PC-3 (cell line): Measurements from ENCODE around the gene SAP30L. TPM values are rescaled to one million over a fixed set of nuclear protein-coding genes. Genes with fewer than 3 reads are reported as not detected.

Experiments used
- ATAC-seq: fragments of 200-7000 bp; cut with Tn5 transposase; 2 replicates; pipeline ENCODE4 v1.9.1; 2020; ENCODE audit warnings: mild to moderate bottlenecking, moderate library complexity
- BruUV-seq: library from RNA; stranded (reverse); fragments of 400-500 nt; replicated peaks from 2 replicates; lab custom pipeline; 2021; lab: Mats Ljungman, UMichigan
- CTCF ChIA-PET: fragments of 300-600 bp; sonication (Branson Sonifier 250); formaldehyde crosslinking; loops from one replicate; lab custom pipeline; 2022; ENCODE audit warnings: antibody characterized with exemption; lab: Charles Lee
- POLR2A ChIA-PET: fragments of 300-600 bp; sonication (Branson Sonifier 250); formaldehyde crosslinking; loops from one replicate; lab custom pipeline; 2022; ENCODE audit warnings: antibody characterized with exemption; ENCODE audit not compliant: unreplicated experiment; lab: Charles Lee
- DNase-seq: peaks from one replicate; pipeline ENCODE4 v3.0.0-alpha.2; 2015
- H2AFZ ChIP-seq: fragments of 300-600 bp; sonication (generic); 2 replicates; pipeline ENCODE4 v1.6.0; 2016; ENCODE audit warnings: antibody characterized with exemption, low read length
- H3F3A ChIP-seq: fragments of 300-600 bp; sonication (generic); one replicate; pipeline ENCODE4 v1.6.0; 2017; ENCODE audit warnings: antibody characterized with exemption, low read length, control low read depth, mild to moderate bottlenecking; ENCODE audit not compliant: unreplicated experiment
- H3K27ac ChIP-seq: fragments of 300-600 bp; sonication (generic); 2 replicates; pipeline ENCODE4 v1.5.1; 2016; ENCODE audit warnings: mild to moderate bottlenecking, low read length
- H3K27me3 ChIP-seq: fragments of 300-600 bp; sonication (generic); 2 replicates; pipeline ENCODE4 v1.6.1; 2016; ENCODE audit warnings: low read length, mixed read lengths
- H3K36me3 ChIP-seq: fragments of 300-600 bp; sonication (generic); 2 replicates; pipeline ENCODE4 v1.6.1; 2016; ENCODE audit warnings: low read depth, mixed run types, low read length, mixed read lengths
- H3K4me1 ChIP-seq: fragments of 300-600 bp; sonication (generic); 2 replicates; pipeline ENCODE4 v1.5.1; 2016; ENCODE audit warnings: low read length; ENCODE audit not compliant: insufficient read depth
- H3K4me2 ChIP-seq: fragments of 300-600 bp; sonication (generic); 2 replicates; pipeline ENCODE4 v1.6.0; 2016; ENCODE audit warnings: low read length
- H3K4me3 ChIP-seq: fragments of 300-600 bp; sonication (generic); 2 replicates; pipeline ENCODE4 v1.5.1; 2016; ENCODE audit warnings: mild to moderate bottlenecking, low read length, mixed read lengths
- H3K79me2 ChIP-seq: fragments of 300-600 bp; sonication (generic); 2 replicates; pipeline ENCODE4 v1.6.1; 2017; ENCODE audit warnings: low read length, mixed read lengths
- H3K9ac ChIP-seq: fragments of 300-600 bp; sonication (generic); 2 replicates; pipeline ENCODE4 v1.6.0; 2016; ENCODE audit warnings: mild to moderate bottlenecking, low read length
- H3K9me2 ChIP-seq: fragments of 300-600 bp; sonication (generic); replicated peaks from 2 replicates; pipeline ENCODE4 v1.6.1; 2016; ENCODE audit warnings: mixed run types, low read length, mixed read lengths
- H3K9me3 ChIP-seq: fragments of 300-600 bp; sonication (generic); 2 replicates; pipeline ENCODE4 v1.6.1; 2016; ENCODE audit warnings: low read length, mixed read lengths
- H4K20me1 ChIP-seq: fragments of 300-600 bp; sonication (generic); 2 replicates; pipeline ENCODE4 v1.6.1; 2016; ENCODE audit warnings: low read length, mixed read lengths
- CTCF ChIP-seq: fragments of 300-600 bp; sonication (generic); conservative IDR thresholded peaks from 2 replicates; pipeline ENCODE4 v1.5.1; 2017; ENCODE audit warnings: antibody characterized with exemption, low read depth, mild to moderate bottlenecking, low read length
- EZH2 ChIP-seq: fragments of 300-600 bp; sonication (generic); IDR thresholded peaks from one replicate; pipeline ENCODE4 v1.6.1; 2017; ENCODE audit warnings: antibody characterized with exemption, mild to moderate bottlenecking, low read length; ENCODE audit not compliant: unreplicated experiment
- EZH2phosphoT487 ChIP-seq: fragments of 300-600 bp; sonication (generic); IDR thresholded peaks from 2 replicates; pipeline ENCODE4 v1.6.1; 2018; ENCODE audit warnings: mild to moderate bottlenecking, antibody characterized with exemption, low read length, borderline replicate concordance
- intact Hi-C: fragments of 100-400 bp; cut with micrococcal nuclease; formaldehyde crosslinking; loops from 2 replicates; pipeline ENCODE4 v1.9.0; 2023
- total RNA-seq: library from RNA; depleted of rRNA; stranded (reverse); fragments of >200 nt; gene quantifications from 2 replicates; pipeline ENCODE4 v1.2.3, GENCODE V29; 2014

Gene SAP30L
- total RNA-seq, 1 experiment from 2014 or later = 36.0 TPM

- DNase-seq = no peak
- H3K27me3 ChIP-seq = no peaks in the 10 kb centered on the region
- ATAC-seq = no peak
- BruUV-seq = no TSS peak
- TF ChIP-seq CTCF (no peak), EZH2phosphoT487 (no peak), EZH2 (no peak)
- H3K36me3 ChIP-seq = no peaks in the 10 kb centered on the region; the same call in 1 of the 2 replicates
- no peak overlapping the region for H3K9ac ChIP-seq
- no peak overlapping the region for H3K27ac ChIP-seq
- H3K9me2 ChIP-seq = no peaks in the 10 kb centered on the region
- H2AFZ ChIP-seq = no peak overlapping the region
- H3K79me2 ChIP-seq = no peaks in the 10 kb centered on the region
- ChIA-PET CTCF (no interaction called here), POLR2A (no interaction called here)
- H3K4me2 ChIP-seq = no peak overlapping the region
- H3K9me3 ChIP-seq = no peaks in the 10 kb centered on the region
- no peaks in the 10 kb centered on the region for H3K4me1 ChIP-seq
- no peaks in the 10 kb centered on the region for H4K20me1 ChIP-seq
- intact Hi-C loops = no loop called here
- H3F3A ChIP-seq = no peaks in the 10 kb centered on the region
- no peak overlapping the region for H3K4me3 ChIP-seq
Observed at GRCh38 chr5:154412925-154413324, 32.9 kb upstream of the SAP30L start.

DNA sequence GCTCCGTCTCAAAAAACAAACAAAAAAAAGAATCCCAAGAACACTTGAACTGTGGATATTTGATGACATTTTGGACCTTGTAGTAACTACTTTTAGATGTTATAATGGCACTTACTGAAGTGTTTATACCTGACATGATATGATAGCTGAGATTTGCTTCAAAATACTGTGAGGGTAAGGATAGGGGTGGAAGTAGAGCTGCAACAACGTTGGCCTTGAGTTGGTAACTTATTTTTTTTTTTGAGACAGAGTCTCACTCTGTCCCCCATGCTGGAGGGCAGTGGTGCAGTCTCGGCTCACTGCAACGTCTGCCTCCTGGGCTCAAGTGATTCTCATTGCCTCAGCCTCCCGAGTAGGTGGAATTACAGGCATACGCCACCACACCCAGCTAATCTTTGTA is 30.7 kb upstream of the SAP30L start:
- H3K4me1 ChIP-seq = no peaks in the 10 kb centered on the region
- H3K9ac ChIP-seq = no peak overlapping the region
- no peak for TF ChIP-seq CTCF
- TF ChIP-seq EZH2phosphoT487 = no peak
- no peak for TF ChIP-seq EZH2
- ChIA-PET POLR2A (no interaction called here), CTCF (interaction anchor here (0.7 kb wide), 1 partner anchor 110 kb away, joined by 6 read pairs; no protein-coding TSS in a partner anchor)
- no peaks in the 10 kb centered on the region for H3K79me2 ChIP-seq
- no peak overlapping the region for H3K4me3 ChIP-seq
- no peak overlapping the region for H3K27ac ChIP-seq
- no peaks in the 10 kb centered on the region; the same call in 1 of the 2 replicates for H3K36me3 ChIP-seq
- no peak for DNase-seq
- no peak for ATAC-seq
- no peak overlapping the region for H3K4me2 ChIP-seq
- no peaks in the 10 kb centered on the region for H3K9me2 ChIP-seq
- intact Hi-C loops = no loop called here
- H2AFZ ChIP-seq = no peak overlapping the region
- H3K27me3 ChIP-seq = no peaks in the 10 kb centered on the region
- BruUV-seq = no TSS peak
- H3F3A ChIP-seq = no peaks in the 10 kb centered on the region
- no peaks in the 10 kb centered on the region for H4K20me1 ChIP-seq
- no peaks in the 10 kb centered on the region for H3K9me3 ChIP-seq

- Histone ChIP-seq H3K9ac (no peak overlapping the region), H2AFZ (no peak overlapping the region), H3F3A (no peaks in the 10 kb centered on the region), H3K4me2 (no peak overlapping the region), H3K9me2 (no peaks in the 10 kb centered on the region), H4K20me1 (no peaks in the 10 kb centered on the region), H3K79me2 (no peaks in the 10 kb centered on the region), H3K27ac (no peak overlapping the region), H3K27me3 (no peaks in the 10 kb centered on the region), H3K36me3 (no peaks in the 10 kb centered on the region), H3K9me3 (no peaks in the 10 kb centered on the region), H3K4me1 (no peaks in the 10 kb centered on the region), H3K4me3 (no peak overlapping the region)
- ChIA-PET POLR2A (no interaction called here), CTCF (interaction anchor here (0.5 kb wide), 1 partner anchor 379 kb away, joined by 3 read pairs; no protein-coding TSS in a partner anchor)
- TF ChIP-seq EZH2 = no peak
- no peak for TF ChIP-seq CTCF
- no peak for TF ChIP-seq EZH2phosphoT487
- ATAC-seq = no peak
- intact Hi-C loops = no loop called here
- no TSS peak for BruUV-seq
- no peak for DNase-seq
Observed at GRCh38 chr5:154418344-154418820, 27.4 kb upstream of the SAP30L start.
